ENCODE results near the gene BCL7A.

GRCh38 chr12:122097584-122097926 is 75.9 kb downstream of the BCL7A start:
- TF ChIP-seq CTCF (IDR thresholded peaks at IDR 0.05): no peak
- TF ChIP-seq EZH2 (IDR thresholded peaks at IDR 0.05; ENCODE audit: borderline replicate concordance, insufficient read depth, low read depth, low read length, poor library complexity, severe bottlenecking): no peak

All from B cell (primary cell).